ENCODE data around the gene SPATS2L. TPM values are rescaled to one million over a fixed set of nuclear protein-coding genes. Genes with fewer than 3 reads are reported as not detected.

SPATS2L gene
- polyA plus RNA-seq, 4 donors = 66.7 to 104 (median 96.0) TPM

- H3K36me3 ChIP-seq (ENCODE audit: control insufficient read depth in 3 of 3, insufficient read depth in 2 of 3, low read depth in 1 of 3, low read length in 3 of 3) = peaks cover 0 to 5% (median 0%) of the 10 kb centered on the region in 3 donors
- peak overlapping the region in 2 of 3 donors; percentile 35 to 55 for H3K4me3 ChIP-seq (ENCODE audit: low read depth in 1 of 3, low read length in 3 of 3)
- no peak for FAIRE-seq
- peaks cover 8 to 67% (median 22%) of the 10 kb centered on the region in 3 donors for H3K4me1 ChIP-seq (ENCODE audit: control insufficient read depth in 3 of 3, insufficient read depth in 2 of 3, low read depth in 1 of 3, low read length in 2 of 3)
- no peaks in the 10 kb centered on the region for H3K27me3 ChIP-seq (ENCODE audit: control insufficient read depth in 3 of 3, insufficient read depth in 3 of 3, low read length in 3 of 3)
- WGBS, 3 donors = 84 to 93% (median 86%) methylated on average over 9 of the region's 9 CpGs
- DNase-seq = peak in 1 of 2 donors; percentile 32
- H3K9me3 ChIP-seq (ENCODE audit: control insufficient read depth in 2 of 2, insufficient read depth in 1 of 2, low read depth in 1 of 2, low read length in 1 of 2) = no peaks in the 10 kb centered on the region
- peak overlapping the region in 2 of 3 donors; percentile 0 to 95 for H3K27ac ChIP-seq (ENCODE audit: low read depth in 1 of 3, low read length in 2 of 3)
Measured at GRCh38 chr2:200380091-200380561, 73.6 kb downstream of the SPATS2L start.

- no peak for FAIRE-seq
- H3K9me3 ChIP-seq (ENCODE audit: control insufficient read depth in 2 of 2, insufficient read depth in 1 of 2, low read depth in 1 of 2, low read length in 1 of 2) = no peaks in the 10 kb centered on the region
- H3K27me3 ChIP-seq (ENCODE audit: control insufficient read depth in 3 of 3, insufficient read depth in 3 of 3, low read length in 3 of 3) = no peaks in the 10 kb centered on the region
- peaks cover 0 to 11% (median 0%) of the 10 kb centered on the region in 3 donors for H3K36me3 ChIP-seq (ENCODE audit: control insufficient read depth in 3 of 3, insufficient read depth in 2 of 3, low read depth in 1 of 3, low read length in 3 of 3)
- H3K4me1 ChIP-seq (ENCODE audit: control insufficient read depth in 3 of 3, insufficient read depth in 2 of 3, low read depth in 1 of 3, low read length in 2 of 3) = peaks cover 5 to 59% (median 19%) of the 10 kb centered on the region in 3 donors
- no peak for DNase-seq
- peak overlapping the region in 2 of 3 donors; percentile 4 to 95 for H3K27ac ChIP-seq (ENCODE audit: low read depth in 1 of 3, low read length in 2 of 3)
- WGBS, 3 donors = 67 to 80% (median 74%) methylated on average over 5 of the region's 5 CpGs
- no peak overlapping the region for H3K4me3 ChIP-seq (ENCODE audit: low read depth in 1 of 3, low read length in 3 of 3)
Measured at GRCh38 chr2:200380833-200381542, 74.5 kb downstream of the SPATS2L start.

DNA sequence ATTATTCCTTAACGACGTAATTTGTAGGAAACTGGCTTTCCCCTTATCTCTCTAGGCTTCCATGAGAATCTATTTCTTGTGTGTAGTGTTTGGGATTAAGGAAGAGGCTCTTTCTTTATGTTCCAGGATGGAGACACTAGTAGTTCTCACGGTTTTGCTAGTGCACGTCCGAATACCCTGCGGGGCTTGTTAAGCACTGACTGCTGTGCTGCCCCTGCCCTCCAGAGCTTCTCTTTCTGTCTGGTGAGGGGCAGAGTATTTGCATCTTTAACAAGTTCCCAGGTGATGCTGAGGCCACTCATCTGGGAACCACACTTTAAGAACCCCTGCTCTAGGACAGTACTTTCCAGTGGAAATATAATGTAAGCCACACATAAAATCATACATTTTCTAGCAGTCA lies 76.4 kb downstream of the SPATS2L start:
- 91 to 96% (median 96%) methylated on average over 6 of the region's 6 CpGs for WGBS, 3 donors
- no peak for FAIRE-seq
- peak overlapping the region in 1 of 3 donors; percentile 8 for H3K27ac ChIP-seq (ENCODE audit: low read depth in 1 of 3, low read length in 2 of 3)

DNA sequence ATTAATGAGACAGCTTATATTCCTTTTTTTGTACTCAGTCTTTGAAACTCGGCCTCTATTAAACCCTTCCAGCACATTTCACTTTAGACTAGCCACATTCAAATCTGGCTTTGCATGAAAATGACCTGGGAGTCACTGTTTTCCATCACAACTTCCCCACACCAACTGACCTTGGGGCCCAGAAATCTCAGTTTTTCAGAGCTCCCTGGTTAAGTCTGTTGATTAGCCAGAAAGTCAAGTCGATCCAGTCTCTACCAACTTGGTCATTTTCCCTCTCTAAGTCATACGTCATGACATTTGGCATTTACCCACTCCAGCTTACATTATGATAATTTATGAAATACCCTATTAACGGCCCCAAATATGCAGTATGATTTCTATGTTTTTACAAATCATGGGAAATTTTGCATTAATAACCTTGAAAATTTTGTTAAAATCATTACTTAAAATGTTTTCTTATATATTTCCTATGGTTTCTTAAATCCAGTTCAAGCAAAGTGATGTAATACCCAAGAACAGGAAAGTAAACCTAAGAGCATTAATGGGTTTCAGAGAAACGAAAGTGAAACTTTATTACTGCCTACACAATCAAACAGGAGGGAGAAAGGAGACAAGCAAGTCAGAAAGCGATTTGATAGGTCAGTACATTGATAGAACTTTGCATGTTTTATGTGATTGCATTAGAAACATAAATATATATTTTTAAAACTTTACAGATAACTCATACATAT lies 77.1 kb downstream of the SPATS2L start:
- no peak overlapping the region for H3K4me3 ChIP-seq (ENCODE audit: low read depth in 1 of 3, low read length in 3 of 3)
- no peaks in the 10 kb centered on the region for H3K27me3 ChIP-seq (ENCODE audit: control insufficient read depth in 3 of 3, insufficient read depth in 3 of 3, low read length in 3 of 3)
- WGBS, 3 donors = 36 to 42% (median 38%) methylated on average over 6 of the region's 6 CpGs
- H3K27ac ChIP-seq (ENCODE audit: low read depth in 1 of 3, low read length in 2 of 3) = peak overlapping the region in 2 of 3 donors; percentile 52 to 78
- peak; percentile 75 to 80 for DNase-seq
- H3K36me3 ChIP-seq (ENCODE audit: control insufficient read depth in 3 of 3, insufficient read depth in 2 of 3, low read depth in 1 of 3, low read length in 3 of 3) = peaks cover 0 to 15% (median 0%) of the 10 kb centered on the region in 3 donors
- FAIRE-seq = peak; percentile 93
- H3K9me3 ChIP-seq (ENCODE audit: control insufficient read depth in 2 of 2, insufficient read depth in 1 of 2, low read depth in 1 of 2, low read length in 1 of 2) = no peaks in the 10 kb centered on the region
- H3K4me1 ChIP-seq (ENCODE audit: control insufficient read depth in 3 of 3, insufficient read depth in 2 of 3, low read depth in 1 of 3, low read length in 2 of 3) = peaks cover 5 to 36% (median 7%) of the 10 kb centered on the region in 3 donors

More for the DNA sequence above, 76.4 kb downstream of the SPATS2L start:
- no peaks in the 10 kb centered on the region for H3K9me3 ChIP-seq (ENCODE audit: control insufficient read depth in 2 of 2, insufficient read depth in 1 of 2, low read depth in 1 of 2, low read length in 1 of 2)
- no peak for DNase-seq
- peaks cover 0 to 12% (median 0%) of the 10 kb centered on the region in 3 donors for H3K36me3 ChIP-seq (ENCODE audit: control insufficient read depth in 3 of 3, insufficient read depth in 2 of 3, low read depth in 1 of 3, low read length in 3 of 3)
- H3K4me1 ChIP-seq (ENCODE audit: control insufficient read depth in 3 of 3, insufficient read depth in 2 of 3, low read depth in 1 of 3, low read length in 2 of 3) = peaks cover 5 to 42% (median 12%) of the 10 kb centered on the region in 3 donors
- H3K4me3 ChIP-seq (ENCODE audit: low read depth in 1 of 3, low read length in 3 of 3) = no peak overlapping the region
- no peaks in the 10 kb centered on the region for H3K27me3 ChIP-seq (ENCODE audit: control insufficient read depth in 3 of 3, insufficient read depth in 3 of 3, low read length in 3 of 3)

GRCh38 chr2:200385063-200385635 lies 78.7 kb downstream of the SPATS2L start:
- no peak overlapping the region for H3K4me3 ChIP-seq (ENCODE audit: low read depth in 1 of 3, low read length in 3 of 3)
- H3K27ac ChIP-seq (ENCODE audit: low read depth in 1 of 3, low read length in 2 of 3) = no peak overlapping the region
- H3K4me1 ChIP-seq (ENCODE audit: control insufficient read depth in 3 of 3, insufficient read depth in 2 of 3, low read depth in 1 of 3, low read length in 2 of 3) = peaks cover 0 to 21% (median 5%) of the 10 kb centered on the region in 3 donors
- H3K27me3 ChIP-seq (ENCODE audit: control insufficient read depth in 3 of 3, insufficient read depth in 3 of 3, low read length in 3 of 3) = no peaks in the 10 kb centered on the region
- 92 to 95% (median 92%) methylated on average over 5 of the region's 5 CpGs for WGBS, 3 donors
- DNase-seq = no peak
- FAIRE-seq = no peak
- peaks cover 4 to 22% (median 8%) of the 10 kb centered on the region in 3 donors for H3K36me3 ChIP-seq (ENCODE audit: control insufficient read depth in 3 of 3, insufficient read depth in 2 of 3, low read depth in 1 of 3, low read length in 3 of 3)
- H3K9me3 ChIP-seq (ENCODE audit: control insufficient read depth in 2 of 2, insufficient read depth in 1 of 2, low read depth in 1 of 2, low read length in 1 of 2) = no peaks in the 10 kb centered on the region

- WGBS, 3 donors = 92 to 97% (median 95%) methylated on average over 2 of the region's 2 CpGs
- Histone ChIP-seq H3K4me1 (ENCODE audit: control insufficient read depth in 3 of 3, insufficient read depth in 2 of 3, low read depth in 1 of 3, low read length in 2 of 3) (peaks cover 0 to 10% (median 2%) of the 10 kb centered on the region in 3 donors), H3K27me3 (ENCODE audit: control insufficient read depth in 3 of 3, insufficient read depth in 3 of 3, low read length in 3 of 3) (no peaks in the 10 kb centered on the region), H3K9me3 (ENCODE audit: control insufficient read depth in 2 of 2, insufficient read depth in 1 of 2, low read depth in 1 of 2, low read length in 1 of 2) (no peaks in the 10 kb centered on the region), H3K36me3 (ENCODE audit: control insufficient read depth in 3 of 3, insufficient read depth in 2 of 3, low read depth in 1 of 3, low read length in 3 of 3) (peaks cover 7 to 20% (median 20%) of the 10 kb centered on the region in 3 donors), H3K4me3 (ENCODE audit: low read depth in 1 of 3, low read length in 3 of 3) (no peak overlapping the region), H3K27ac (ENCODE audit: low read depth in 1 of 3, low read length in 2 of 3) (no peak overlapping the region)
- DNase-seq (no peak), FAIRE-seq (no peak)
Measured at GRCh38 chr2:200393191-200393590, 86.7 kb downstream of the SPATS2L start.

DNA sequence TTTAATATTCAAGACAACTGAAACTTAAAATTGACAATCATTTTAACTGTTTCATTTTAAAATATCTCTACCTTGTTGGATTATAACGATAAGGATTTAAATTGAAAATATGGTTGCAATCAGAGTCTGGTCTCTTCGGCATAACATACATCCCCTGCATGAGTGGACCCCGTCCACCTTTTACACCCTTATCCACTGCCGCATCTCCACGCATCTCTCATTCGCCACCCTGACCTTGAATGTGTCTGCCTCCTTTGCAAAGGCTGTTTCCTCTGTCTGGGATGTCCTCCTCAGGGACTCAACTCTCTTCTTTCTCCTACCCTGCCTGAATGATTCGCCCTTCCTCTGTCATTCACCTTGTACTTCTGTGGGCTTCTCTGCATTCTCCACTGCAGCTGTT lies 87.6 kb downstream of the SPATS2L start:
- H3K9me3 ChIP-seq (ENCODE audit: control insufficient read depth in 2 of 2, insufficient read depth in 1 of 2, low read depth in 1 of 2, low read length in 1 of 2) = no peaks in the 10 kb centered on the region
- no peak for FAIRE-seq
- 96 to 99% (median 96%) methylated on average over 7 of the region's 7 CpGs for WGBS, 3 donors
- H3K27me3 ChIP-seq (ENCODE audit: control insufficient read depth in 3 of 3, insufficient read depth in 3 of 3, low read length in 3 of 3) = no peaks in the 10 kb centered on the region
- H3K4me1 ChIP-seq (ENCODE audit: control insufficient read depth in 3 of 3, insufficient read depth in 2 of 3, low read depth in 1 of 3, low read length in 2 of 3) = peaks cover 0 to 11% (median 2%) of the 10 kb centered on the region in 3 donors
- H3K36me3 ChIP-seq (ENCODE audit: control insufficient read depth in 3 of 3, insufficient read depth in 2 of 3, low read depth in 1 of 3, low read length in 3 of 3) = peaks cover 7 to 22% (median 20%) of the 10 kb centered on the region in 3 donors
- no peak for DNase-seq
- H3K4me3 ChIP-seq (ENCODE audit: low read depth in 1 of 3, low read length in 3 of 3) = no peak overlapping the region
- no peak overlapping the region for H3K27ac ChIP-seq (ENCODE audit: low read depth in 1 of 3, low read length in 2 of 3)

- peak in 1 of 2 donors; percentile 68 for DNase-seq
- 64 to 86% (median 82%) methylated on average over 2 of the region's 2 CpGs for WGBS, 3 donors
- peak overlapping the region in 2 of 3 donors; percentile 26 to 34 for H3K27ac ChIP-seq (ENCODE audit: low read depth in 1 of 3, low read length in 2 of 3)
Measured at GRCh38 chr2:200396781-200397242, 90.3 kb downstream of the SPATS2L start.

More at GRCh38 chr2:200396781-200397242, 90.3 kb downstream of the SPATS2L start:
- Histone ChIP-seq H3K9me3 (ENCODE audit: control insufficient read depth in 2 of 2, insufficient read depth in 1 of 2, low read depth in 1 of 2, low read length in 1 of 2) (no peaks in the 10 kb centered on the region), H3K36me3 (ENCODE audit: control insufficient read depth in 3 of 3, insufficient read depth in 2 of 3, low read depth in 1 of 3, low read length in 3 of 3) (peaks cover 2 to 8% (median 2%) of the 10 kb centered on the region in 3 donors), H3K4me3 (ENCODE audit: low read depth in 1 of 3, low read length in 3 of 3) (no peak overlapping the region), H3K4me1 (ENCODE audit: control insufficient read depth in 3 of 3, insufficient read depth in 2 of 3, low read depth in 1 of 3, low read length in 2 of 3) (peaks cover 2 to 19% (median 2%) of the 10 kb centered on the region in 3 donors), H3K27me3 (ENCODE audit: control insufficient read depth in 3 of 3, insufficient read depth in 3 of 3, low read length in 3 of 3) (no peaks in the 10 kb centered on the region)
- FAIRE-seq = no peak
